ENCODE measurements around the gene C10orf67. TPM values are rescaled to one million over a fixed set of nuclear protein-coding genes. Genes with fewer than 3 reads are reported as not detected.
"Not testable (repeated sequence)": the region's sequence is repeated elsewhere in the genome, so short reads cannot be mapped to it uniquely, and the experiment has no call there.

Gene C10orf67
- total RNA-seq, 1 experiment from 2014 or later, result 0.21 TPM

DNA sequence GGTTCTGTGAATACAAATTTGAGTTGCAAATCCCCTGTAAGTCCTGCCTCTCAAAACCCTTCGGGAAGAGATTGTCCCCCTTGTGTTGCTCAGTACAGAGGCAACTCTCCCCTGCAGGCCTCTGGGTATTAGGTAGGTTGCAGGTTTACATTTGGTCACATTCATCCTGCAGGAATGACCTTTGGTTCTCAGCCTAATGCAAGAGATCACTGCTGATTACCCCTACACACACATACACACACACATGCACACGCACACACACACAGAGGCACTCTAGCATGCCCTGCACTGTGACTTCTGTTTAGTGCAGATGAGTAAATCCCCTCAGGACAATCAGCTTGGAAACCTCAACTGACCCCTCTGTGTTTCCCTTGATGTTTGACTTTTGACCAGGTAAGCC lies 69.2 kb downstream of the C10orf67 start:
- peaks cover 14% of the 10 kb centered on the region for H3K9me3 Mint-ChIP-seq (ENCODE audit: unreplicated experiment)
- CTCF ChIA-PET, result interaction anchor here (0.7 kb wide), 1 partner anchor 222 kb away, joined by 3 read pairs; no protein-coding TSS in a partner anchor

DNA sequence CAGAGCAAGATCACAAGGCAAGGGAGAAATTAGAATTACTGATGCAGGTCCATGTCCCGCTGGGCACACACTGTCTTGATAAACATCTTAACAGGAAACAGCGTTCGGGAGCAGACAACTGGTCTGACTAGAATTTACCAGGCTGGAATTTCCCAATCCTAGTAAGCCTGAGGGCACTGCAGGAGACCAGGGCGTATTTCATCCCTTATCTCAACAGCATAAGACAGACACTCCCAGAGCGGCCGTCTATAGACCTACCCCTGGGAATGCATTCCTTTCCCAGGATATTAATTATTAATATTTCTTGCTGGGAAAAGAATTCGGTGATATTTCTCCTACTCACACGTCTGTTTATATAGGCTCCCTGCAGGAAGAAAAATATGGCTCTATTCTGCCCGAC lies 70.4 kb downstream of the C10orf67 start:
- H3K27ac Mint-ChIP-seq (ENCODE audit: low read depth, unreplicated experiment); H3K36me3 Mint-ChIP-seq (ENCODE audit: insufficient read depth, unreplicated experiment); H3K27me3 Mint-ChIP-seq (ENCODE audit: insufficient read depth, unreplicated experiment); CTCF ChIA-PET; H3K4me3 Mint-ChIP-seq (ENCODE audit: unreplicated experiment); H3K4me1 Mint-ChIP-seq (ENCODE audit: insufficient read depth, unreplicated experiment); intact Hi-C loops (cut with micrococcal nuclease); DNase-seq (ENCODE audit: unreplicated experiment); BruUV-seq (replicated peaks); POLR2A ChIA-PET: not testable (repeated sequence)
- H3K9me3 Mint-ChIP-seq (ENCODE audit: unreplicated experiment), result peaks cover 14% of the 10 kb centered on the region

More for the DNA sequence above, 69.2 kb downstream of the C10orf67 start:
- no peak overlapping the region for H3K4me3 Mint-ChIP-seq (ENCODE audit: unreplicated experiment)
- H3K4me1 Mint-ChIP-seq (ENCODE audit: insufficient read depth, unreplicated experiment), result no peaks in the 10 kb centered on the region
- POLR2A ChIA-PET, result no interaction called here
- no peak overlapping the region for H3K27ac Mint-ChIP-seq (ENCODE audit: low read depth, unreplicated experiment)
- no peaks in the 10 kb centered on the region for H3K36me3 Mint-ChIP-seq (ENCODE audit: insufficient read depth, unreplicated experiment)
- intact Hi-C loops (cut with micrococcal nuclease), result no loop called here
- no peak for TF ChIP-seq CTCF (IDR thresholded peaks at IDR 0.05; ENCODE audit: unreplicated experiment)
- H3K27me3 Mint-ChIP-seq (ENCODE audit: insufficient read depth, unreplicated experiment), result no peaks in the 10 kb centered on the region
- DNase-seq (ENCODE audit: unreplicated experiment), result no peak
- BruUV-seq (replicated peaks), result no TSS peak

- Mint-ChIP-seq H3K27ac (ENCODE audit: low read depth, unreplicated experiment) (no peak overlapping the region), H3K4me3 (ENCODE audit: unreplicated experiment) (no peak overlapping the region), H3K9me3 (ENCODE audit: unreplicated experiment) (peaks cover 14% of the 10 kb centered on the region), H3K27me3 (ENCODE audit: insufficient read depth, unreplicated experiment) (peaks cover 2% of the 10 kb centered on the region), H3K36me3 (ENCODE audit: insufficient read depth, unreplicated experiment) (no peaks in the 10 kb centered on the region), H3K4me1 (ENCODE audit: insufficient read depth, unreplicated experiment) (no peaks in the 10 kb centered on the region)
- intact Hi-C loops (cut with micrococcal nuclease), result no loop called here
- no peak for TF ChIP-seq CTCF (IDR thresholded peaks at IDR 0.05; ENCODE audit: unreplicated experiment)
- no peak for DNase-seq (ENCODE audit: unreplicated experiment)
- no TSS peak for BruUV-seq (replicated peaks)
- ChIA-PET POLR2A (no interaction called here), CTCF (interaction anchor here (0.9 kb wide), 1 partner anchor 428 kb away, joined by 3 read pairs; no protein-coding TSS in a partner anchor)
Measured at GRCh38 chr10:23270531-23270930, 74.1 kb downstream of the C10orf67 start.

- CTCF ChIA-PET, result interaction anchor here (1.0 to 1.3 kb wide), 2 partner anchors 30 to 52 kb away, joined by 4 to 6 read pairs; no protein-coding TSS in a partner anchor
- DNase-seq (ENCODE audit: unreplicated experiment), result no peak
- H3K27ac Mint-ChIP-seq (ENCODE audit: low read depth, unreplicated experiment), result no peak overlapping the region
- H3K4me3 Mint-ChIP-seq (ENCODE audit: unreplicated experiment), result no peak overlapping the region
- intact Hi-C loops (cut with micrococcal nuclease), result no loop called here
- H3K36me3 Mint-ChIP-seq (ENCODE audit: insufficient read depth, unreplicated experiment), result no peaks in the 10 kb centered on the region
- no TSS peak for BruUV-seq (replicated peaks)
- H3K4me1 Mint-ChIP-seq (ENCODE audit: insufficient read depth, unreplicated experiment), result no peaks in the 10 kb centered on the region
- H3K9me3 Mint-ChIP-seq (ENCODE audit: unreplicated experiment), result no peaks in the 10 kb centered on the region
- peaks cover 66% of the 10 kb centered on the region for H3K27me3 Mint-ChIP-seq (ENCODE audit: insufficient read depth, unreplicated experiment)
- POLR2A ChIA-PET, result no interaction called here
- no peak for TF ChIP-seq CTCF (IDR thresholded peaks at IDR 0.05; ENCODE audit: unreplicated experiment)
Measured at GRCh38 chr10:23263441-23264164, 81.0 kb downstream of the C10orf67 start.
